WTC11 (cell line): ENCODE measurements around the gene SLC19A2. TPM values are rescaled to one million over a fixed set of nuclear protein-coding genes. Genes with fewer than 3 reads are reported as not detected.

Experiments
- ATAC-seq: fragments of 200-7000 bp; cut with Tn5 transposase; 2 replicates; pipeline ENCODE4 v1.10.0; 2021; ENCODE audit warnings: mild to moderate bottlenecking, moderate library complexity
- CTCF ChIA-PET: fragments of 300-600 bp; sonication (Branson Sonifier 250); formaldehyde crosslinking; loops from one replicate; lab custom pipeline; 2021; ENCODE audit warnings: antibody characterized with exemption; lab: Charles Lee
- POLR2A ChIA-PET: fragments of 350-600 bp; sonication (Branson Sonifier 250); formaldehyde crosslinking; loops from one replicate; lab custom pipeline; 2021; ENCODE audit warnings: antibody characterized with exemption; lab: Charles Lee
- DNase-seq: peaks from one replicate; pipeline ENCODE4 v3.0.0; 2021; ENCODE audit warnings: low spot score
- H3K27ac Mint-ChIP-seq: 2 replicates; pipeline ENCODE4 v1.8.0; 2021; ENCODE audit warnings: mixed read lengths
- H3K27me3 Mint-ChIP-seq: 2 replicates; pipeline ENCODE4 v1.8.0; 2021; ENCODE audit warnings: low read depth, mild to moderate bottlenecking, moderate library complexity, mixed read lengths
- H3K36me3 Mint-ChIP-seq: 2 replicates; pipeline ENCODE4 v1.8.0; 2021; ENCODE audit warnings: mixed read lengths
- H3K4me1 Mint-ChIP-seq: 2 replicates; pipeline ENCODE4 v1.8.0; 2022; ENCODE audit warnings: mixed read lengths
- H3K4me3 Mint-ChIP-seq: 2 replicates; pipeline ENCODE4 v1.8.0; 2021; ENCODE audit warnings: mild to moderate bottlenecking, moderate library complexity, mixed read lengths
- H3K9me3 Mint-ChIP-seq: 2 replicates; pipeline ENCODE4 v1.8.0; 2021; ENCODE audit warnings: mixed read lengths
- EMX1 ChIP-seq: fragments of 250-450 bp; sonication (Bioruptor Pico); IDR thresholded peaks from 2 replicates; pipeline ENCODE4 v1.8.0; 2021; ENCODE audit warnings: mild to moderate bottlenecking
- ETV6 ChIP-seq: sonication (generic); formaldehyde crosslinking; IDR thresholded peaks from 2 replicates; pipeline ENCODE4 v1.8.1; 2022; ENCODE audit warnings: mild to moderate bottlenecking, missing genetic modification reagents
- GABPB1 ChIP-seq: sonication (generic); formaldehyde crosslinking; IDR thresholded peaks from 2 replicates; pipeline ENCODE4 v1.8.1; 2023; ENCODE audit warnings: mild to moderate bottlenecking, missing genetic modification reagents
- GRHL2 ChIP-seq: fragments of 250-450 bp; sonication (Bioruptor Pico); IDR thresholded peaks from 2 replicates; pipeline ENCODE4 v1.8.0; 2022; ENCODE audit warnings: mild to moderate bottlenecking, moderate library complexity; ENCODE audit not compliant: insufficient replicate concordance, severe bottlenecking
- GTF2I ChIP-seq: fragments of 250-450 bp; sonication (Bioruptor Pico); conservative IDR thresholded peaks from 2 replicates; pipeline ENCODE4 v1.4.0; 2021; ENCODE audit warnings: mild to moderate bottlenecking
- JAZF1 ChIP-seq: fragments of 250-450 bp; sonication (Bioruptor Pico); IDR thresholded peaks from 2 replicates; pipeline ENCODE4 v1.9.0; 2021; ENCODE audit warnings: moderate library complexity, mild to moderate bottlenecking, inconsistent platforms
- NFATC4 ChIP-seq: fragments of 250-450 bp; sonication (Bioruptor Pico); IDR thresholded peaks from 2 replicates; pipeline ENCODE4 v1.9.0; 2021; ENCODE audit warnings: mild to moderate bottlenecking
- NFE2L1 ChIP-seq: sonication (generic); formaldehyde crosslinking; IDR thresholded peaks from 2 replicates; pipeline ENCODE4 v1.8.1; 2023; ENCODE audit warnings: missing genetic modification reagents
- NR1H2 ChIP-seq: sonication (generic); formaldehyde crosslinking; IDR thresholded peaks from 2 replicates; pipeline ENCODE4 v1.9.0; 2021; ENCODE audit warnings: mild to moderate bottlenecking, moderate library complexity, missing genetic modification reagents
- OVOL2 ChIP-seq: fragments of 250-450 bp; sonication (Bioruptor Pico); IDR thresholded peaks from 2 replicates; pipeline ENCODE4 v1.9.0; 2021; ENCODE audit warnings: mild to moderate bottlenecking, borderline replicate concordance
- PRRX2 ChIP-seq: fragments of 250-450 bp; sonication (Bioruptor Pico); IDR thresholded peaks from 2 replicates; pipeline ENCODE4 v1.8.0; 2021; ENCODE audit warnings: mild to moderate bottlenecking
- RORB ChIP-seq: fragments of 250-450 bp; sonication (Bioruptor Pico); IDR thresholded peaks from 2 replicates; pipeline ENCODE4 v1.9.0; 2021; ENCODE audit warnings: mild to moderate bottlenecking
- TP53 ChIP-seq: sonication (generic); formaldehyde crosslinking; IDR thresholded peaks from 2 replicates; pipeline ENCODE4 v1.8.1; 2023; ENCODE audit warnings: mild to moderate bottlenecking, missing genetic modification reagents
- ZBTB21 ChIP-seq: sonication (generic); formaldehyde crosslinking; IDR thresholded peaks from 2 replicates; pipeline ENCODE4 v1.8.1; 2023; ENCODE audit warnings: mild to moderate bottlenecking, missing genetic modification reagents, borderline replicate concordance
- ZNF396 ChIP-seq: fragments of 250-450 bp; sonication (Bioruptor Pico); IDR thresholded peaks from 2 replicates; pipeline ENCODE4 v1.8.0; 2021; ENCODE audit warnings: mild to moderate bottlenecking, moderate library complexity, borderline replicate concordance
- total RNA-seq: library from RNA; stranded (reverse); gene quantifications from 3 replicates; pipeline ENCODE4 v1.2.3, GENCODE V29; 2021
- TF ChIP-seq, protein P1 (sequence below): sonication (generic); formaldehyde crosslinking; IDR thresholded peaks from 2 replicates; pipeline ENCODE4 v1.8.0; 2023; ENCODE audit warnings: mild to moderate bottlenecking, missing genetic modification reagents
- TF ChIP-seq, protein P2 (sequence below): sonication (generic); formaldehyde crosslinking; IDR thresholded peaks from 2 replicates; pipeline ENCODE4 v1.8.1; 2023; ENCODE audit warnings: mild to moderate bottlenecking, missing genetic modification reagents, moderate library complexity
- TF ChIP-seq, protein P3 (sequence below): fragments of 200-600 bp; IDR thresholded peaks from 2 replicates; pipeline ENCODE4 v1.8.0; 2022; ENCODE audit warnings: antibody characterized with exemption
- TF ChIP-seq, protein P4 (sequence below): sonication (generic); formaldehyde crosslinking; IDR thresholded peaks from 2 replicates; pipeline ENCODE4 v1.8.0; 2023; ENCODE audit warnings: missing genetic modification reagents
- TF ChIP-seq, protein P5 (sequence below): sonication (generic); formaldehyde crosslinking; IDR thresholded peaks from 2 replicates; pipeline ENCODE4 v1.8.0; 2022; ENCODE audit warnings: mild to moderate bottlenecking, missing genetic modification reagents

SLC19A2 gene
- total RNA-seq, 1 experiment from 2014 or later: 15.8 TPM

DNA sequence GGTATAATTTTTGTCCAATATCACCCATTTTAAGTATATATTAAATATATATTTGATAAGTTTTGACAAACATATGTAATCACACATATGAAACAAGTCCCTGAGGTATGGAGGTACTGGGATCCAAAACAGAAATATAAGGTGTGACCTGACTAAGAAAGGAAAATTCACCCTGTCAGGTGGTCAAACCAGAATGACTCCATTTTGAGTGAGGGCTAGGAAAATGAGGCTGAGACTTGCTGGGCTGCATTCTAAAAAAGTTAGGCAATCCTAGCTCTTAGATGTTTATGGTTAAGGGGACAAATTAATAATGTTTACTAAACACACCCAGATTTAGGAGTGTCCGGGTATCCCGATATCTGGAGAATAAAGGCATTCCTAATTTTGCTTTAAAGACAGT, 11.6 kb upstream of the SLC19A2 start (continued):
- TF ChIP-seq, protein P1, sequence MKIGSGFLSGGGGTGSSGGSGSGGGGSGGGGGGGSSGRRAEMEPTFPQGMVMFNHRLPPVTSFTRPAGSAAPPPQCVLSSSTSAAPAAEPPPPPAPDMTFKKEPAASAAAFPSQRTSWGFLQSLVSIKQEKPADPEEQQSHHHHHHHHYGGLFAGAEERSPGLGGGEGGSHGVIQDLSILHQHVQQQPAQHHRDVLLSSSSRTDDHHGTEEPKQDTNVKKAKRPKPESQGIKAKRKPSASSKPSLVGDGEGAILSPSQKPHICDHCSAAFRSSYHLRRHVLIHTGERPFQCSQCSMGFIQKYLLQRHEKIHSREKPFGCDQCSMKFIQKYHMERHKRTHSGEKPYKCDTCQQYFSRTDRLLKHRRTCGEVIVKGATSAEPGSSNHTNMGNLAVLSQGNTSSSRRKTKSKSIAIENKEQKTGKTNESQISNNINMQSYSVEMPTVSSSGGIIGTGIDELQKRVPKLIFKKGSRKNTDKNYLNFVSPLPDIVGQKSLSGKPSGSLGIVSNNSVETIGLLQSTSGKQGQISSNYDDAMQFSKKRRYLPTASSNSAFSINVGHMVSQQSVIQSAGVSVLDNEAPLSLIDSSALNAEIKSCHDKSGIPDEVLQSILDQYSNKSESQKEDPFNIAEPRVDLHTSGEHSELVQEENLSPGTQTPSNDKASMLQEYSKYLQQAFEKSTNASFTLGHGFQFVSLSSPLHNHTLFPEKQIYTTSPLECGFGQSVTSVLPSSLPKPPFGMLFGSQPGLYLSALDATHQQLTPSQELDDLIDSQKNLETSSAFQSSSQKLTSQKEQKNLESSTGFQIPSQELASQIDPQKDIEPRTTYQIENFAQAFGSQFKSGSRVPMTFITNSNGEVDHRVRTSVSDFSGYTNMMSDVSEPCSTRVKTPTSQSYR (CRISPR knock-in tag): no peak
- TF ChIP-seq NFATC4 (CRISPR knock-in tag): no peak
- TF ChIP-seq, protein P2, sequence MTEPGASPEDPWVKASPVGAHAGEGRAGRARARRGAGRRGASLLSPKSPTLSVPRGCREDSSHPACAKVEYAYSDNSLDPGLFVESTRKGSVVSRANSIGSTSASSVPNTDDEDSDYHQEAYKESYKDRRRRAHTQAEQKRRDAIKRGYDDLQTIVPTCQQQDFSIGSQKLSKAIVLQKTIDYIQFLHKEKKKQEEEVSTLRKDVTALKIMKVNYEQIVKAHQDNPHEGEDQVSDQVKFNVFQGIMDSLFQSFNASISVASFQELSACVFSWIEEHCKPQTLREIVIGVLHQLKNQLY (CRISPR knock-in tag): no peak
- no peak for TF ChIP-seq EMX1 (CRISPR knock-in tag)
- TF ChIP-seq, all 79 proteins: peak for 0

DNA sequence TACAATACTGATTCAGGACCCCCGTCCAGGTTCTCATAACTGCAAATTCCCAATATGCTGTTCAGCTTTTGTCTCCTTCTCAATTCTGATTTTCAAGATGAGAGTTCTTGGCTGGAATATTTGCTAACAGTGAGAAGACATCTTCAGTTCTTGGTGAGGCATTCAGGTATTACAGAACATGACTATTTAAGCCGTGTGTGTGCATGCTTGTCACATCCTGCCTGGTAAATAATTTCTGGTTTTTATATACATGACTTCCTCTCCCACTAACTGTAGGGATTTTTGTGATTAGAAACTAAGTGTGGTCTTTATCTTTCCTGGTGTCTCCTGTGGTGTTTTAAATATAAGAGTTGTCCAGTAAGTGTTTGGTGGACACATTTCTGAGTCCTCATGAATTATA, 10.2 kb upstream of the SLC19A2 start:
- TF ChIP-seq, protein P3, sequence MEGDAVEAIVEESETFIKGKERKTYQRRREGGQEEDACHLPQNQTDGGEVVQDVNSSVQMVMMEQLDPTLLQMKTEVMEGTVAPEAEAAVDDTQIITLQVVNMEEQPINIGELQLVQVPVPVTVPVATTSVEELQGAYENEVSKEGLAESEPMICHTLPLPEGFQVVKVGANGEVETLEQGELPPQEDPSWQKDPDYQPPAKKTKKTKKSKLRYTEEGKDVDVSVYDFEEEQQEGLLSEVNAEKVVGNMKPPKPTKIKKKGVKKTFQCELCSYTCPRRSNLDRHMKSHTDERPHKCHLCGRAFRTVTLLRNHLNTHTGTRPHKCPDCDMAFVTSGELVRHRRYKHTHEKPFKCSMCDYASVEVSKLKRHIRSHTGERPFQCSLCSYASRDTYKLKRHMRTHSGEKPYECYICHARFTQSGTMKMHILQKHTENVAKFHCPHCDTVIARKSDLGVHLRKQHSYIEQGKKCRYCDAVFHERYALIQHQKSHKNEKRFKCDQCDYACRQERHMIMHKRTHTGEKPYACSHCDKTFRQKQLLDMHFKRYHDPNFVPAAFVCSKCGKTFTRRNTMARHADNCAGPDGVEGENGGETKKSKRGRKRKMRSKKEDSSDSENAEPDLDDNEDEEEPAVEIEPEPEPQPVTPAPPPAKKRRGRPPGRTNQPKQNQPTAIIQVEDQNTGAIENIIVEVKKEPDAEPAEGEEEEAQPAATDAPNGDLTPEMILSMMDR: no peak
- TF ChIP-seq ZNF396 (CRISPR knock-in tag): no peak
- TF ChIP-seq GABPB1: no peak
- TF ChIP-seq RORB (CRISPR knock-in tag): no peak
- no peak for TF ChIP-seq PRRX2
- TF ChIP-seq GTF2I (CRISPR knock-in tag): no peak
- TF ChIP-seq ZBTB21 (CRISPR knock-in tag): no peak
- TF ChIP-seq NFE2L1 (CRISPR knock-in tag): no peak
- no peak for TF ChIP-seq JAZF1 (CRISPR knock-in tag)
- TF ChIP-seq, protein P4, sequence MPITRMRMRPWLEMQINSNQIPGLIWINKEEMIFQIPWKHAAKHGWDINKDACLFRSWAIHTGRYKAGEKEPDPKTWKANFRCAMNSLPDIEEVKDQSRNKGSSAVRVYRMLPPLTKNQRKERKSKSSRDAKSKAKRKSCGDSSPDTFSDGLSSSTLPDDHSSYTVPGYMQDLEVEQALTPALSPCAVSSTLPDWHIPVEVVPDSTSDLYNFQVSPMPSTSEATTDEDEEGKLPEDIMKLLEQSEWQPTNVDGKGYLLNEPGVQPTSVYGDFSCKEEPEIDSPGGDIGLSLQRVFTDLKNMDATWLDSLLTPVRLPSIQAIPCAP (CRISPR knock-in tag): no peak
- no peak for TF ChIP-seq NFATC4 (CRISPR knock-in tag)
- no peak for TF ChIP-seq NR1H2 (CRISPR knock-in tag)
- TF ChIP-seq TP53 (CRISPR knock-in tag): no peak
- TF ChIP-seq, protein P5, sequence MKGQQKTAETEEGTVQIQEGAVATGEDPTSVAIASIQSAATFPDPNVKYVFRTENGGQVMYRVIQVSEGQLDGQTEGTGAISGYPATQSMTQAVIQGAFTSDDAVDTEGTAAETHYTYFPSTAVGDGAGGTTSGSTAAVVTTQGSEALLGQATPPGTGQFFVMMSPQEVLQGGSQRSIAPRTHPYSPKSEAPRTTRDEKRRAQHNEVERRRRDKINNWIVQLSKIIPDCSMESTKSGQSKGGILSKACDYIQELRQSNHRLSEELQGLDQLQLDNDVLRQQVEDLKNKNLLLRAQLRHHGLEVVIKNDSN: no peak
- TF ChIP-seq OVOL2 (CRISPR knock-in tag): no peak
- TF ChIP-seq ETV6 (CRISPR knock-in tag): no peak
- TF ChIP-seq GRHL2 (CRISPR knock-in tag): no peak
- CTCF ChIA-PET: no interaction called here
- ATAC-seq (no peak), DNase-seq (no peak)
- peaks cover 5% of the 10 kb centered on the region for H3K9me3 Mint-ChIP-seq
- POLR2A ChIA-PET: no interaction called here
- H3K36me3 Mint-ChIP-seq: no peaks in the 10 kb centered on the region
- no peaks in the 10 kb centered on the region for H3K27me3 Mint-ChIP-seq
- no peaks in the 10 kb centered on the region for H3K4me1 Mint-ChIP-seq
- no peak overlapping the region for H3K4me3 Mint-ChIP-seq
- no peak overlapping the region for H3K27ac Mint-ChIP-seq
